Thoracic aorta (tissue), 2 donors: Measurements from ENCODE around the gene EPM2AIP1. TPM values are rescaled to one million over a fixed set of nuclear protein-coding genes. Genes with fewer than 3 reads are reported as not detected.

ENCODE experiments used
- ATAC-seq: fragments of 150-250 bp; one replicate; pipeline ENCODE4 v1.8.0; 2017; ENCODE audit warnings: low read depth; ENCODE audit not compliant: insufficient number of reproducible peaks, low FRiP score
- DNase-seq: peaks from one replicate; pipeline ENCODE4 v3.0.0-alpha.2; 2020; ENCODE audit warnings: low spot score
- H3K27ac ChIP-seq, 2 donors: fragments of 200-600 bp; sonication (generic); 1 replicate in 1 of 2; 2 replicates in 1 of 2; pipeline ENCODE4 v1.5.1; 2016; ENCODE audit warnings: mild to moderate bottlenecking in 2 of 2, moderate library complexity in 2 of 2
- H3K27me3 ChIP-seq: fragments of 200-600 bp; sonication (generic); replicated peaks from 2 replicates; pipeline ENCODE4 v1.6.0; 2016; ENCODE audit warnings: mild to moderate bottlenecking; ENCODE audit not compliant: insufficient read depth
- H3K36me3 ChIP-seq: fragments of 200-600 bp; sonication (generic); one replicate; pipeline ENCODE4 v1.5.1; 2016
- H3K4me1 ChIP-seq, 2 donors: fragments of 200-600 bp; sonication (generic); 1 replicate in 1 of 2; 2 replicates in 1 of 2; pipeline versions ENCODE4 v1.5.1 to v1.6.0; 2016; ENCODE audit warnings: low read depth in 2 of 2, mild to moderate bottlenecking in 1 of 2; ENCODE audit not compliant: control insufficient read depth in 1 of 2
- H3K4me3 ChIP-seq: fragments of 200-600 bp; sonication (generic); 2 replicates; pipeline ENCODE4 v1.5.1; 2016; ENCODE audit warnings: mild to moderate bottlenecking
- H3K9me3 ChIP-seq: fragments of 200-600 bp; sonication (generic); 2 replicates; pipeline ENCODE4 v1.5.1; 2016
- total RNA-seq, 2 donors: library from RNA; depleted of rRNA; stranded (reverse); fragments of >200 nt; gene quantifications; one replicate each; pipeline versions ENCODE4 v1.1.0 to v1.2.3, GENCODE V29; 2016
- TF ChIP-seq, protein P1 (sequence below): fragments of 200-600 bp; sonication (generic); IDR thresholded peaks from one replicate; pipeline ENCODE4 v1.5.1; 2019; ENCODE audit warnings: antibody characterized with exemption

EPM2AIP1 gene
- total RNA-seq, 2 donors from 2014 or later = 11.2 to 32.6 TPM

DNA sequence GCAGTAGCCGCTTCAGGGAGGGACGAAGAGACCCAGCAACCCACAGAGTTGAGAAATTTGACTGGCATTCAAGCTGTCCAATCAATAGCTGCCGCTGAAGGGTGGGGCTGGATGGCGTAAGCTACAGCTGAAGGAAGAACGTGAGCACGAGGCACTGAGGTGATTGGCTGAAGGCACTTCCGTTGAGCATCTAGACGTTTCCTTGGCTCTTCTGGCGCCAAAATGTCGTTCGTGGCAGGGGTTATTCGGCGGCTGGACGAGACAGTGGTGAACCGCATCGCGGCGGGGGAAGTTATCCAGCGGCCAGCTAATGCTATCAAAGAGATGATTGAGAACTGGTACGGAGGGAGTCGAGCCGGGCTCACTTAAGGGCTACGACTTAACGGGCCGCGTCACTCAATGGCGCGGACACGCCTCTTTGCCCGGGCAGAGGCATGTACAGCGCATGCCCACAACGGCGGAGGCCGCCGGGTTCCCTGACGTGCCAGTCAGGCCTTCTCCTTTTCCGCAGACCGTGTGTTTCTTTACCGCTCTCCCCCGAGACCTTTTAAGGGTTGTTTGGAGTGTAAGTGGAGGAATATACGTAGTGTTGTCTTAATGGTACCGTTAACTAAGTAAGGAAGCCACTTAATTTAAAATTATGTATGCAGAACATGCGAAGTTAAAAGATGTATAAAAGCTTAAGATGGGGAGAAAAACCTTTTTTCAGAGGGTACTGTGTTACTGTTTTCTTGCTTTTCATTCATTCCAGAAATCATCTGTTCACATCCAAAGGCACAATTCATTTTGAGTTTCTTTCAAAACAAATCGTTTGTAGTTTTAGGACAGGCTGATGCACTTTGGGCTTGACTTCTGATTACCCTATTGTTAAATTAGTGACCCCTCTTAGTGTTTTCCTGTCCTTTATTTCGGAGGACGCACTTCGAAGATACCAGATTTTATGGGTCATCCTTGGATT lies 674 bp upstream of the EPM2AIP1 start, which contains the start of gene MLH1:
Gene MLH1, plus strand, starts transcription at position 193 of the 958 bp plus-strand sequence. Its CDS starts 30 bp downstream, at position 223.
- peak; percentile 99 for ATAC-seq
- Histone ChIP-seq H3K36me3 (peaks cover 7% of the 10 kb centered on the region), H3K9me3 (no peaks in the 10 kb centered on the region), H3K27me3 (no peaks in the 10 kb centered on the region), H3K27ac (peak within 1 kb of the TSS; percentile 98), H3K4me1 (peaks cover 27 to 51% of the 10 kb centered on the region in 2 donors), H3K4me3 (peak within 1 kb of the TSS; percentile 90)
- DNase-seq = peak; percentile 100
- TF ChIP-seq, protein P1, sequence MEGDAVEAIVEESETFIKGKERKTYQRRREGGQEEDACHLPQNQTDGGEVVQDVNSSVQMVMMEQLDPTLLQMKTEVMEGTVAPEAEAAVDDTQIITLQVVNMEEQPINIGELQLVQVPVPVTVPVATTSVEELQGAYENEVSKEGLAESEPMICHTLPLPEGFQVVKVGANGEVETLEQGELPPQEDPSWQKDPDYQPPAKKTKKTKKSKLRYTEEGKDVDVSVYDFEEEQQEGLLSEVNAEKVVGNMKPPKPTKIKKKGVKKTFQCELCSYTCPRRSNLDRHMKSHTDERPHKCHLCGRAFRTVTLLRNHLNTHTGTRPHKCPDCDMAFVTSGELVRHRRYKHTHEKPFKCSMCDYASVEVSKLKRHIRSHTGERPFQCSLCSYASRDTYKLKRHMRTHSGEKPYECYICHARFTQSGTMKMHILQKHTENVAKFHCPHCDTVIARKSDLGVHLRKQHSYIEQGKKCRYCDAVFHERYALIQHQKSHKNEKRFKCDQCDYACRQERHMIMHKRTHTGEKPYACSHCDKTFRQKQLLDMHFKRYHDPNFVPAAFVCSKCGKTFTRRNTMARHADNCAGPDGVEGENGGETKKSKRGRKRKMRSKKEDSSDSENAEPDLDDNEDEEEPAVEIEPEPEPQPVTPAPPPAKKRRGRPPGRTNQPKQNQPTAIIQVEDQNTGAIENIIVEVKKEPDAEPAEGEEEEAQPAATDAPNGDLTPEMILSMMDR = no peak

DNA sequence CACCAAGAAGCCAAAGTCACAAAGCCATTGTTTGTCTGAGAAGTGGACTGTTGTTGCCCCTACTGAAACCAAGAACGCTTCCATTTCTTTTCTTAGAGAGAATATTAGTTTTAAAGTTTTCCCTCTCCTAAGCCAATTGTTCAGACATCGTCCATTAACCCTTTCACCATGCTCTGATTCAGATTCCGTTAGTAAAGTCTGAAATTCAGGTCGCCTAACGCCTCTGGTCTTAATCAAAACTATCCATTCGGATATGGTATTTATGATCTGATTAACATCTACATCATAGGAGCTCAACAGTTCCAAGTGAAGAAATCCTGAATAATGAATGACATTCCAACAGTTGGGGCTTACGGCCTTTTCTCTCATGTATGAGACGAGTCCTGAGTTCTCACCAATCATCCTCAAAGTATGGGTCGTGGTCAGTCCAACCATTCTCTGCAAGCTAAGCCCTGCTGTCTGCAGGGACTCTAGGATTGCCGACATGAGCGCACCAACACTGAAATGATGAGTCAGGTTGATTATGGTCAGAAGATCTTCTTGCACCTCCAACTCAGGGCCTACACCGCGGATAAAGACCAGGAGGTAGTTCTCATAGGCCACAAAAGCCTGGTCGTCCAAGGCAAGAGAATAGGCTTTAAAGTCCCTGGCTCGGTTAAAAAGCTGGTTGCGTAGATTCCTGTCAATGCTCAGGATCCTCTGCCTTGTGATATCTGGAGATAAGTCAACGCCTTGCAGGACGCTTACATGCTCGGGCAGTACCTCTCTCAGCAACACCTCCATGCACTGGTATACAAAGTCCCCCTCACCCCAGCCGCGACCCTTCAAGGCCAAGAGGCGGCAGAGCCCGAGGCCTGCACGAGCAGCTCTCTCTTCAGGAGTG lies 767 bp downstream of the EPM2AIP1 start:
- Histone ChIP-seq H3K27ac (peak overlapping the region; percentile 98), H3K4me3 (peak overlapping the region; percentile 90), H3K36me3 (peaks cover 4% of the 10 kb centered on the region), H3K27me3 (no peaks in the 10 kb centered on the region), H3K9me3 (no peaks in the 10 kb centered on the region), H3K4me1 (peaks cover 34 to 64% of the 10 kb centered on the region in 2 donors)
- no peak for ATAC-seq
- no peak for DNase-seq
- TF ChIP-seq, protein P1 = no peak

DNA sequence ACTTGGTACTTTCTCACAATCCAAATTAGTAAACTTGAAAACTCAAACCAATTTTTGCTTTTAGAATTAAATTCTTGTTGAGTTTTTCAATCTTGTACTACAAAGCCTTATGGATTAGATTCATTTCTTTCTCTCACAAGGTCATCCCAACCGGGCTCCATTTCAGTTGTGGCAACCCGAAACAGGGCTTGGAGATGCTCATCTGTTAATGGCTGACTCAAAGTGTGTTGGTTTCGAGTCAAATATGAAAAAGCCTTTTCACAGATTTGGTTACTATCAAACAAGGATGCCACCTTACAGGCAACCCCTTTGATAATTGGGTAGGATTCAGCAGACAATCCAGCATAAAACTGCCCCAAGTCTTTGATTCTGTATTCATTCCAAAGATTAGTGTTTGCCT lies 1.8 kb downstream of the EPM2AIP1 start:
- Histone ChIP-seq H3K27ac (peak overlapping the region in 1 of 2 donors; percentile 98), H3K36me3 (peaks cover 4% of the 10 kb centered on the region), H3K27me3 (no peaks in the 10 kb centered on the region), H3K4me3 (peak overlapping the region; percentile 90), H3K4me1 (peaks cover 34 to 64% of the 10 kb centered on the region in 2 donors), H3K9me3 (no peaks in the 10 kb centered on the region)
- no peak for DNase-seq
- TF ChIP-seq, protein P1 = no peak
- ATAC-seq = no peak

DNA sequence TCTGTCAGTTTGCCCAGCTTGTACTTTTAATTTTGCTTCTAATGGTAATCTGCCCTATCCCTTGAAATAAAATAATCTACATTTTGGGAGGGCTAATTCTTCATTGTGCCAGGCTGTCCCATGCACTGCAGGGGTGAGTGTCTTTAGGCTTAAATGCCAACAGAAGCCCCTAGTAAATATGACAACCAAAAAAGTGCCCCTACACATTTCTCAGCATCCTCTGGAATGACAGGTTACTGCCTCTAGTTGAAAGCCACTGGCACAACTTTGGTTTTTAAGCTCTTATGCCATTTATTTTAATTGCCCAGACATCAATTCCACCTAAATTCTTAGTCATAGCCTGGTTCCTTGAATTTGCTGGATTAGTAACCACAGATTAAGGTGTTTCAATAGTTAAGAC lies 3.4 kb downstream of the EPM2AIP1 start:
- Histone ChIP-seq H3K27me3 (no peaks in the 10 kb centered on the region), H3K4me3 (peak overlapping the region; percentile 90), H3K36me3 (peaks cover 17% of the 10 kb centered on the region), H3K4me1 (peaks cover 34 to 55% of the 10 kb centered on the region in 2 donors), H3K9me3 (no peaks in the 10 kb centered on the region), H3K27ac (no peak overlapping the region)
- TF ChIP-seq, protein P1 = no peak
- ATAC-seq (no peak), DNase-seq (no peak)
